NB4 (cell line): ENCODE measurements around the gene FKBP1B.

Source experiments
- DNase-seq: peaks from one replicate; pipeline ENCODE4 v3.0.0; 2010; ENCODE audit warnings: low read depth
- H3K4me3 ChIP-seq: one replicate; pipeline ENCODE4 v1.5.1; 2011; ENCODE audit warnings: mild to moderate bottlenecking, low read depth, low read length, moderate library complexity
- MYC ChIP-seq: IDR thresholded peaks from 2 replicates; pipeline ENCODE4 v1.6.1; 2011; ENCODE audit warnings: low read depth, low read length
- POLR2A ChIP-seq: IDR thresholded peaks from 2 replicates; pipeline ENCODE4 v1.6.1; 2011; ENCODE audit warnings: mild to moderate bottlenecking; ENCODE audit not compliant: insufficient read length; ENCODE audit errors: extremely low read depth
- TF ChIP-seq, protein P1 (sequence below): IDR thresholded peaks from one replicate; pipeline ENCODE4 v1.5.1; 2012; ENCODE audit warnings: low read depth, low read length
- TF ChIP-seq, protein P2 (sequence below): IDR thresholded peaks from 2 replicates; pipeline ENCODE4 v1.6.1; 2011; ENCODE audit warnings: low read depth, low read length

Gene FKBP1B

DNA sequence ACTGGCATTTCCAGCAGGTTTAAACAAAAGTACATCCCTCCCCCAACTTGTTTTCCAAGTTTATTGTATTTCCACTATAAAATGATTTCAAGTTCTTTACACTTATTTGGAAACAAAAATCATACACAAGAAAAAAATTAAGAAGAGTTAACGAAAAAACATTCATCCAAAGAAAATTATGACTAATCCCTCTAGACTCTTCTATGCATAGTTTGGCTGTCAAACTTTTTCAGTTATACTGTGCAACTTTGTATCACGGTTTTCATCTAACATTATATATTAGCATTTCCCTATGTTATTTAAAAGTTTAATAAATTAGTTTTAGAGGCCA is 3.0 kb upstream of the FKBP1B start:
- DNase-seq = no peak
- H3K4me3 ChIP-seq = peak overlapping the region; percentile 77
- TF ChIP-seq, protein P1, sequence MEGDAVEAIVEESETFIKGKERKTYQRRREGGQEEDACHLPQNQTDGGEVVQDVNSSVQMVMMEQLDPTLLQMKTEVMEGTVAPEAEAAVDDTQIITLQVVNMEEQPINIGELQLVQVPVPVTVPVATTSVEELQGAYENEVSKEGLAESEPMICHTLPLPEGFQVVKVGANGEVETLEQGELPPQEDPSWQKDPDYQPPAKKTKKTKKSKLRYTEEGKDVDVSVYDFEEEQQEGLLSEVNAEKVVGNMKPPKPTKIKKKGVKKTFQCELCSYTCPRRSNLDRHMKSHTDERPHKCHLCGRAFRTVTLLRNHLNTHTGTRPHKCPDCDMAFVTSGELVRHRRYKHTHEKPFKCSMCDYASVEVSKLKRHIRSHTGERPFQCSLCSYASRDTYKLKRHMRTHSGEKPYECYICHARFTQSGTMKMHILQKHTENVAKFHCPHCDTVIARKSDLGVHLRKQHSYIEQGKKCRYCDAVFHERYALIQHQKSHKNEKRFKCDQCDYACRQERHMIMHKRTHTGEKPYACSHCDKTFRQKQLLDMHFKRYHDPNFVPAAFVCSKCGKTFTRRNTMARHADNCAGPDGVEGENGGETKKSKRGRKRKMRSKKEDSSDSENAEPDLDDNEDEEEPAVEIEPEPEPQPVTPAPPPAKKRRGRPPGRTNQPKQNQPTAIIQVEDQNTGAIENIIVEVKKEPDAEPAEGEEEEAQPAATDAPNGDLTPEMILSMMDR = no peak
- TF ChIP-seq, protein P2, sequence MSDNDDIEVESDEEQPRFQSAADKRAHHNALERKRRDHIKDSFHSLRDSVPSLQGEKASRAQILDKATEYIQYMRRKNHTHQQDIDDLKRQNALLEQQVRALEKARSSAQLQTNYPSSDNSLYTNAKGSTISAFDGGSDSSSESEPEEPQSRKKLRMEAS = no peak
- TF ChIP-seq POLR2A (no peak), MYC (no peak)

DNA sequence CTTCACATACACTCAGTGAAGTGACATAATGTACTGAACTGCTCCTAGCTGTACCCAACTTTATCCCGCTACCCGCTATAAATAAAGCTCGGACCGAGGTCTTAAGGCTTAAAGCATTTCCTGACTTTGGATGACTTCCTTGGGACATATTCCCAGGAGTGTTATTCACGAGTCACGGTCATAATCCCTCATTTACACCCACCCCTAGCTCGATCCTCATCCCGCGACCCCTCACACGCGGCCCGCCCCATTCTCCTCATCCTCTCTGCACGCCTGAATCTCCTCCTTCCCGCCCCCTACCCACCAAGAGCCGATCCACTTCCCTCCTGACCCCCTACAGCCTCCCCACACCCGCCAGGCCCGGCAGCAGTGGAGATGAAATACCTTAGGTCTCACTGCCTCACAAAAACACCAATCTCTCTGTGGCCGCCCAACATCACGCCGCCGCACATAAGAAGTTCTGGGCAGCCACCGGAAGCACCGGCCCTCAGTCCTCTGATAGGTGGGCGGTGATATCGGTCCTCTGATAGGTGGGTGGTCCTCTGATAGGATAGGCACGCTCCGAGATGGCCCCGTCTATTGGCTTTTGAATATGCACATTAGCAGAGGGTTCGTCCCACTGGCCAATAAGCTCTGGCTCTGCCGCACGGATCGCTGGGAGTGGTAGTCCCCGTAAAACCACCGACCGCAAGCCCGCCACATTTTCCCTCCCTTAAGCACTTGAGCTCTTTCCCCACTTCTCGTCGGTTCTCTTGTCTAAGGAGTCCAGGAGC is 2.4 kb upstream of the FKBP1B start, which contains the start of gene WDCP:
WDCP (minus strand) TSS at position 462 of the 773 bp plus-strand sequence. CDS start 7,897 bp downstream, outside the sequence.
- TF ChIP-seq, protein P2 = peak; percentile 42
- TF ChIP-seq POLR2A (peak; percentile 70), MYC (peak; percentile 64)
- TF ChIP-seq, protein P1 = no peak
- peak; percentile 100 for DNase-seq
- H3K4me3 ChIP-seq = peak within 1 kb of the TSS; percentile 77

DNA sequence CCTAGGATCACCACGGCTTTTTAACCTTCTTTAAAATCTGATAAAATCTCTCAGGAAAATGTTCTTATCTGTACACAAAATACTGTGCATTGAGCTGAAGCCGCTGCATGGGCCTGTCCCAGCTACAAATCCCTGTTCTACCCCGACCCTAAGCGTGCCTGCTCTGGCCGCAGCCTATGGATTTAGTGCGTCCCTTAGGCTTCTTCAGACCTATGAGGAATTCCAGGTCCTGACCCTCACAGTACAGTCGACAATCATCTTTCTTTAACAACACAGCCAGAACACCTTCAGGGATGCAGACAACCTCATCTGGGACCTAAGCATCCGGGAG is 1.9 kb upstream of the FKBP1B start:
- TF ChIP-seq POLR2A = no peak
- TF ChIP-seq, protein P2 = no peak
- TF ChIP-seq, protein P1 = no peak
- no peak for TF ChIP-seq MYC
- no peak overlapping the region for H3K4me3 ChIP-seq
- no peak for DNase-seq

DNA sequence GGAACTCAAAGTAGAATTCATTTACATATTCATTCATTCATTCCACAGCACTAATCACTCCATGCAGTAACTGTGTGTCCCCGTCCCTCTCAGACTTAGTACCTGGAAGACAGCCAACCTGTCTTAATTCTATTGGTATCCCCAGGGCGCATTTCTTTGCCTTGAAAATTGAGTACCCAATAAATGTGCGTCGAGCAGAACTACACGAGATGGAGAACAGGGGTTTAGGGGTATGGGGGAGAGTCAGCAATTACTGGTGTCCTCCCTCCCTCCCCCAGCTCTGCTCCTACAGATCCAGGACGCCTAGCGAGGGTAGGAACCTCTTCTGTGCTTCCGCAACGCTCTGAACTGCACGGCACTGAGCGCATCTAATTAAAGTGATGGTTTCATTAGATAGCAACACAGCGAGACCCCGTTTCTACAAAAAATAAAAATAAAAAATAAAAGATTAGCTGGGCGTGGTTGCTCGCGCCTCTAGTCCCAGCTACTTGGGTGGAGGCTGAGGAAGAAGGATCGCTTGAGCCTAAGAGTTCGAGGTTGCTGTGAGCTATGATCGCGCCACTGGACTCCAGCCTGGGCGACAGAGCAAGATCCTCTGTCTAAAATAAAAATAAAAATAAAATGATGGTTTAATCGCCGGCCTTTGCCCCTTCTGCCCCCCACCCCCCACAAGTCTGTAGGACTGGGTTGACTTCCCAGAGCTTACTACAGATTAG is 614 bp upstream of the FKBP1B start:
- TF ChIP-seq MYC (no peak), POLR2A (no peak)
- TF ChIP-seq, protein P2 = no peak
- TF ChIP-seq, protein P1 = no peak
- peak; percentile 28 for DNase-seq
- peak overlapping the region; percentile 17 for H3K4me3 ChIP-seq

DNA sequence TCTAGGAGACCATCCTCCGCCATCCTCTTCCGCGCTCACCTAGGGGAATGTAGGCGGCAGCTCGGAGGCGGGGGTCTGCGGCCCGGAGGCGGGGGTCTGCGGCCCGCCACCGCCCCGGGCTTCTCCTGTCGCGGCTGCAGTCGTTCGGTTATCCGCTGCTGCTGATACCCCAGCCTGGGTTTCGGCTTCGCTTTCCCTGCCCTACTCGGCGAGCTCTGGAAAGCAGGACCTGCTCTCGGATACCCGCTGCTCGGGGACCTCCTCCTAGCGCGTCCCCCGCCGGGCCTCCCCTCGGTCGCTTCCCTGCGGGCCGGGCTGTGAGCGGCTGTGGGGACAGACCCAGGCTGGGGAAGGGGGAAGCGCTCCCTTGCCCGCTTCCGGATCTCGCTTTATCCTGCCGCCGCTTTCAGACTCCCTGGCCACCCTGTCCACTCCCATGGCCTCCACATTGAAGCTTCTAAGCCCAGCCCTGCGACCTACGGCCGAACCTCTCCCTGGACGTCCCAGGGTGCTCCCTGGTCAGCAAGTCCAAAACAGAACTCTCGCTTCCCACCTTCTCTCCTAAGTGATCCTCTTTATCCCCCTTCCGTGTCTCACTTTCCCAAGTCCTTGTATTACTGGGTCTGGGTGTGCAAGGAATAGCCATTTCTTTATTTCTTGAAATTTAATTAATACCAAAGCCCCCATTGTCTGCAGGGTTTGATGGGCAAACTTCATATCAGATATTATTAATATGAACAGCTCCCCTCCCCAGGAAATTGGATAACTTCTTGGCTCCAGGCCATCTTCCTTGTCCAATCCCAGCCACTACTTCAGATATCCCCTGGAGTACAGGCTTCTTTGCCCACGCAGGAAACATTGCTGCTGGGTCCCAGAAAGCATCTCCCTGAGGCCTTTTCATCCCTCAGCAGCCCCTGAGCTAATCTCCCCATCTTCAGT is 769 bp downstream of the FKBP1B start:
- TF ChIP-seq POLR2A = no peak
- TF ChIP-seq, protein P2 = no peak
- TF ChIP-seq, protein P1 = no peak
- TF ChIP-seq MYC = no peak
- DNase-seq = no peak

More for the DNA sequence above, 769 bp downstream of the FKBP1B start:
- no peak overlapping the region for H3K4me3 ChIP-seq
